ENCODE data around the gene NEURL4.
"Not testable (repeated sequence)": the region's sequence is repeated elsewhere in the genome, so short reads cannot be mapped to it uniquely, and the experiment has no call there.

The NEURL4 gene

GRCh38 chr17:7328840-7329373, at the start of gene NEURL4:
NEURL4 (minus strand) TSS chr17:7329335; CDS start chr17:7329312, 23 bp downstream.
- no peak for DNase-seq

DNA sequence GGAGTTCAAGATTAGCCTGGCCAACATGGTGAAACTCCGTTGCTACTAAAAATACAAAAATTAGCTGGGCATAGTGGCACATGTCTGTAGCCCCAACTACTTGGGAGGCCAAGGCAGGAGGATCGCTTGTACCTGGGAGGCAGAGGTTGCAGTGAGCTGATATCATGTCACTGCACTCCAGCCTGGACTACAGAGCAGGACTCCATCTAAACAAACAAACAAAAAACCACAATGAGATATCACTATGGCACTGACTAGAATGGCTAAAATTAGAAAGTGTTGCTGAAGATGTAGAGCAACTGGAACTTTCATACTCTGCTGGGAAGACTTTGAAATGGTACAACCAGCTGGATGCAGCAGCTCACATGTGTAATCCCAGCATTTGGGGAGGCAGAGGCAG, 45.2 kb upstream of the NEURL4 start:
- no peak for DNase-seq

DNA sequence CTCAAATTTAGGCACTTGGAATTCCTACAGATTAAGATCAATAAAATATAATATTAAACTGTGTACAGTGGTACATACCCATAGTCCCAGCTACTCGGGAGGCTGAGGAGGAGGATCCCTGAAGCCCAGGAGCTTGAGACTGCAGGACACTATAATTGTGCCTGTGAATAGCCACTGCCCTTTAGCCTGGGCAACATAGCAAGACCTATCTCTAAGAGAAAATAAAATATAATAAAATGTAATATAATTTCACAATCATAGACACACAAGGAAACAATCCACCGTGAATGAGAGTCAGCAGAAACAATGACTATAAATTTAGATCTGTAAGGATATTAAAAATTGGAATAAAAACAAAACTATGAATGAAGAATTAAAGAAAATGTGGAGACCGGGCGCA, 41.7 kb upstream of the NEURL4 start:
- DNase-seq = no peak

GRCh38 chr17:7369825-7370224, 40.7 kb upstream of the NEURL4 start:
- DNase-seq = no peak

DNA sequence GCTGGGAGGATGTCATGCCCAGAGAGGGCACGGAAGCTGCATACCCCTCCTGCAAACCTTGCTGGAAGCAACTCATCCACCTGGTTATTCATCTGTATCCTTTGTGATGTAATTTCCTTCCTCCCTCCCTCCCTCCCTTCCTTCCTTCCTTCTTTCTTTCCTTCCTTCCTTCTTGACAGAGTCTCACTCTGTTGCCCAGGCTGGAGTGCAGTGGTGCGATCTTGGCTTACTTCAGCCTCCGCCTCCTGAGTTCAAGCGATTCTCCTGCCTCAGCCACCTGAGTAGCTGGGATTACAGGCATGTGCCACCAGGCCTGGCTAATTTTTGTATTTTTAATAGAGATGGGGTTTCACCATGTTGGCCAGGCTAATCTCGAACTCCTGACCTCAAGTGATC, 39.5 kb upstream of the NEURL4 start:
- DNase-seq = not testable (repeated sequence)

- DNase-seq = no peak
Observed at GRCh38 chr17:7367918-7368598, 38.9 kb upstream of the NEURL4 start.

GRCh38 chr17:7367083-7367482, 37.9 kb upstream of the NEURL4 start:
- DNase-seq = no peak

- not testable (repeated sequence) for DNase-seq
Observed at GRCh38 chr17:7365963-7366362, 36.8 kb upstream of the NEURL4 start.

DNA sequence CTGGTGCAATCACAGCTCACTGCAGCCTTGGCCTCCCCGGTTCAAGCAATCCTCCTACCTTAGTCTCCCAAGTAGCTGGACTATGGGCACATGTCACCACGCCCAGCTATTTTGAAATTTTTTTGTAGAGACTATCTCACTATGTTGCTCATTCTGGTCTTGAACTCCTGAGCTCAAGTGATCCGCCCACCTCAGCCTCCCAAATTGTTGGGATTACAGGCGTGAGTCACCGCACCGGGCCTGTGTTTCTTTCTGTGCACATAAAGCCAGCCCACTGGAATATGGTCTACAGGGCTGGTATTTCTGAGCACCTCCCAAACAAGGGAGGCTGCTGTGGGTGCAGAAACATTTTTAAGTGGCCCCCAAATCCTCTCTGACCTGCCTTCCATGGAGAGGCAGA, 34.2 kb upstream of the NEURL4 start:
- DNase-seq = no peak

DNA sequence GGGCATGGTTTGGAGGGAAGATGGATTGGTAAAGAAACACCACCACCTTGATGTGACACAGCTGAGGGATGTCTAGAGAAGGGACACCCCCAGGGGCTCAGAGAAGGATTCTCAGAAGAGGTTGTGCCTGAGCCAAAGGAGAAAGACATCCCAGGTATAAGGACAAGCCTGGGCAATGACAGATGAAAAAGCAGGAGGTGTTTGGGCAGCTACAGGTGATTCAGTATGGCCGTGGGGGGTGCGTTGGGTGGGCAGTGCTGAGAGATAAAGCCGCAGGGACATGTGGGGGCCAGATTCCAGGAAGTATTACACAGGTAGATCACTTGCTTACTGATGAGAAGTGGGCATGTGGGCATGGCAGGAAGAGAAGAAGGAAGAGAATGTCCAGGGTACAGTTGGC, 32.8 kb upstream of the NEURL4 start:
- DNase-seq = no peak

DNA sequence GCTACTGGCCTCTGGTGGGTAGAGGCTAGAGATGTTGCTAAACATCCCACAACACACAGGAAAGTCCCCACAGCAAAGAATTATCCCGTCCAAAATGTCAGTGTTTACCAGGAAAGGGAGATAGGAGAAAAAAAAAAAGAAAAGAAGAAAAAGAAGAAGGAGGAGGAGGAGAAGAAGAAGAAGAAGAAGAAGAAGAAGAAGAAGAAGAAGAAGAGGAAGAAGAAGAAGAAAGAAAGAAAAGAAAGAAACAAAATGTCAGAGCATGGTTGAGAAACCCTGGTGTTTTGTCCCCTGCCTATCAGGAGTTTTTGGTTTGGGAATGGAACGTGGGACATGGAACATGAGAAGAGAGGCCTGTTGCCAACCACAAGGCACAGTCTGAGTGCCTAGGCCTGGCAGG, 28.2 kb upstream of the NEURL4 start:
- no peak for DNase-seq

DNA sequence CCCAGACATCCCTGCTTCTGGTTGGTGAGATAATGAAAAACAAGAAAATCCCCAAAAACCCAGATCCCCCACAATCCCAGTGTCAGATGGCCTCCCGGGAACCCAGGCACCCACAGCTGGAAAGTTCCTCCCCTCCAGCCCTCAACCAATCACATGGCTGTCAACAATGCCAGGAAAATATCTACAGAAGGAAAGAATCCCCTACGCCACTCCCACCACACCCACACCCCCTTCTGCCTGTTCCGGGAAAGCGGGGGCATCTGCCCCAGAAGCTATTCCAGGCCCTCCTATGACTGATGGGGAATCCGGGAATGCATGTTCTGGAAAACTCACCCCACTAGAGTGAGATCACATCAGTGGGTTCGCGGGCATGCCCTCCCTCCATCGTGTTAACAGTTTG, 27.6 kb upstream of the NEURL4 start:
- DNase-seq = no peak

GRCh38 chr17:7356072-7356549, 27.0 kb upstream of the NEURL4 start:
- peak; percentile 11 for DNase-seq

DNA sequence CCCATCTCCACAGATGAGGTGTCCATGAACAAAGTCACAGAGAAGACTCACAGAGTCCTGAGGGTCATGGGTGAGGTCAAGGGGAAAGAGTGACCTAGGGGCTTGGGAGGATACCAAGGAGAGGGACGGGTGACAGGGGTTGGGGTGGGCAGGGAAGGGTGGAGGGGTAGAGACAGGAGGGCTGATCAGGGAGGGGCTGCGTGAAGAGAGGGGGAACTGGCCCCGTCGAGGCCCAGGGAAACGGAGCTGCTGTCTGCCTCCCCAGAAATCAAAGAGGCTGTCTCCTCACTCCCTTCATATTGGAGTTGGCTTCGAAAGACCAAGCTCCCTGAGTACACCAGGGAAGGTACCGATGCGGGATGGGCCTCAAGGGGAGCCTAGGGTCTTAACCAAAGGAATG, 26.4 kb upstream of the NEURL4 start:
- no peak for DNase-seq

DNA sequence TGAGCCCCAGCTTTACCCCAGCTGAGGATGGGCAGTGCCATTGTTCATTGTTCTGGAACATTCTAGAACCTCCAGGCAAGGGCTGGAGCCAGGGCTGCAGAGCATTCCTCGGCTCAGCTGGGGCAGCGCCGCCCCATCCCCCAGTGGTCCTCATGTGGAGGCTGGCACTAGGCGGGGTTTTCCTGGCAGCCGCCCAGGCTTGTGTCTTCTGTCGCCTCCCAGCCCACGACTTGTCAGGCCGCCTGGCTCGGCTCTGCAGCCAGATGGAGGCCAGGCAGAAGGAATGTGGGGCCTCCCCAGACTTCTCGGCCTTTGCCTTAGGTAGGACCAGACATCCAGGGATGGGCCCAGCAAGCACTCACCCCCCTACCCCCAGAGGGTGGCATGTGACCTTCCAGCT, 25.9 kb upstream of the NEURL4 start, which contains the start of gene TMEM95:
TSS of gene TMEM95 (plus strand) at position 104 of the 400 bp plus-strand sequence. CDS start at position 153, 49 bp downstream.
- DNase-seq = no peak

- DNase-seq = peak; percentile 41
Observed at GRCh38 chr17:7354262-7354843, 25.2 kb upstream of the NEURL4 start.

DNA sequence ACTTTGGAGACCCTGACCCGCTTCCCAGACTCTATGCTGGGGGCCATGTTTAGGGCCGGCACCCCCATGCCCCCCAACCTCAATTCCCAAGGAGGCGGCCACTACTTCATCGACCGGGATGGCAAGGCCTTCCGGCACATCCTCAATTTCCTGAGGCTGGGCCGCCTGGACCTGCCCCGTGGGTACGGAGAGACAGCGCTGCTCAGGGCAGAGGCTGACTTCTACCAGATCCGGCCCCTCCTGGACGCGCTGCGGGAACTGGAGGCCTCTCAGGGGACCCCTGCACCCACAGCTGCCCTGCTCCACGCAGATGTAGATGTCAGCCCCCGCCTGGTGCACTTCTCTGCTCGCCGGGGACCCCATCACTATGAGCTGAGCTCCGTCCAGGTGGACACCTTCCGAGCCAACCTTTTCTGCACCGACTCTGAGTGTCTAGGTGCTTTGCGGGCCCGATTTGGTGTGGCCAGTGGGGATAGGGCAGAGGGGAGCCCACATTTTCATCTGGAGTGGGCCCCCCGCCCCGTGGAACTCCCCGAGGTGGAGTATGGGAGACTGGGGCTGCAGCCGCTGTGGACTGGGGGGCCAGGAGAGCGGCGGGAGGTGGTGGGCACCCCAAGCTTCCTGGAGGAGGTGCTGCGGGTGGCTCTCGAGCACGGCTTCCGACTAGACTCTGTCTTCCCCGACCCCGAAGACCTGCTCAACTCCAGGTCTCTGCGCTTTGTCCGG, 23.9 kb upstream of the NEURL4 start:
- no peak for DNase-seq

GRCh38 chr17:7352503-7352889, 23.4 kb upstream of the NEURL4 start:
- DNase-seq = no peak

DNA sequence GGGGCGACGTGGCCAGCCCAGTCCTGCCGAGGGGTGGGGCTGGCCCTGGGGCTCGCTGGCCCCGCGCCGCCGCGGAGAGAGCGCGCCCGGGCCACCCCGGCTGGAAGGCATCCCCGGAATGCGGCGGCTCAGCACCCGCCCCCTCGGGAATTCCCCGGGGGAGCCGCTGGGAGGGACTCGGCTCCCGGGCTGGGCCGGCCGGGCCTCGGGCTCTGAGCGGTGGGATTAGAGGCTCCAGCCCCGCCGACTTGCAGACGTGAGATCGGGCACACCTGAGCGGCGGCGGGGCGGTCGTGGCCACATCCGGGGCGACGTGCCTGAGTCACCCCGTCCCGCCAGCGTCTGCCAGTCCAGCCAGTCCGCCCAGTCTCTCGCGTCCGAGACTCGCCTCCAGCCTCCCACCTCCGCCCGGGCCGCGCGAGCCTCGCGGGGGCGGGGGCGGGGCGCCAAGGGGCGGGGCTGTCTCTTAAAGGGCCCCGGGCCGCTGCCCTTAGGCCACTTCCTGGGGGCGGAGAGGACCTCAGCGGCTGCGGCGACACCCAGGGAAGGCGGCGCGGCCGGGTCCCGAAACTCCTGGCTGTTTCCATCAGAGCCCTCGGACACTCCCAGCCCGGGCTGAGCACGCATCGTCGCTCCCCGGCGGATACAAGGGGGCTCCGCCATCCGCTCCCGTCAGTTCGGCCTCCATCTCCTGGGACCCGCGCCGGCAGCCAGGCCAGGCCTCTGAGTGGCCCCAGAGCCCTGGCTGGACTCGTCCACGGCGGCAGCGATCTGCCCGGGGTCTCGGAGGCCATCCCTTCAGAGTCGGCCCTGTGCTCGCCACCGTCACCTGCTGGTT, 22.7 kb upstream of the NEURL4 start, which contains the start of gene KCTD11:
TSS of gene KCTD11 (plus strand) at position 498 of the 838 bp plus-strand sequence.
- DNase-seq = peak; percentile 99

DNA sequence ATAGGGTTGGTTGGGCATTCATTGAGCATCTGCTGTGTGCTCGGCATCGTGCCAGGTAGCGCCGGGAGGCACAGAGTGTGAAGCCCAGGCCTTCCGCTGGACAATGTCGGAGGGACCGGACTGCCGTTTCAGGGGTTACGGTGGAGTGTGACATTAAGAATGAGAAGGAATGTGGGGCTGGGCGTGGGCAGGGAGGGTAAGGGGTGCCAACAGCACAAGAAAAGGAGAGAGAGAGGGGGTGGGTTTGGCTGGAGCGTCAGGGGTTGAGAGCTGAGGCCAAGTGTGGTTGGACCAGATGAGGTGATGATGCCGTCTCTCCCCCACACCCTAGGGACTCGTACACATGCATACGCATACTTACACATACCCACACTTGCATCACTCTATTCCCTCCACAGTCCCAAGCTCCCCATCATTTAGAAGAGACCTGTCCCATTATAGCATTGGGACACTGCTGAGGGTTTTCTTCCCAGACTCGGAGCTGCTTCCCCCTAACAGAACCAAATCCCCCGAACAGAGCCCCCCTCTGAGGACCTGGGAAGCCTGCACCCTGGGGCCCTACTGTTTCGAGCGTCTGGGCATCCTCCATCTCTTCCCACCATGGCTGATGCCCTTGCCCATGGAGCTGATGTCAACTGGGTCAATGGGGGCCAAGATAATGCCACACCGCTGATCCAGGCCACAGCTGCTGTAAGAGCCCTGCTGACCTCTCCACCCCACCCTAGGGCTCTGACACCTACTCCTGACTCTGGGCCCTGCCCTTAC, 19.5 kb upstream of the NEURL4 start:
- no peak for DNase-seq

DNA sequence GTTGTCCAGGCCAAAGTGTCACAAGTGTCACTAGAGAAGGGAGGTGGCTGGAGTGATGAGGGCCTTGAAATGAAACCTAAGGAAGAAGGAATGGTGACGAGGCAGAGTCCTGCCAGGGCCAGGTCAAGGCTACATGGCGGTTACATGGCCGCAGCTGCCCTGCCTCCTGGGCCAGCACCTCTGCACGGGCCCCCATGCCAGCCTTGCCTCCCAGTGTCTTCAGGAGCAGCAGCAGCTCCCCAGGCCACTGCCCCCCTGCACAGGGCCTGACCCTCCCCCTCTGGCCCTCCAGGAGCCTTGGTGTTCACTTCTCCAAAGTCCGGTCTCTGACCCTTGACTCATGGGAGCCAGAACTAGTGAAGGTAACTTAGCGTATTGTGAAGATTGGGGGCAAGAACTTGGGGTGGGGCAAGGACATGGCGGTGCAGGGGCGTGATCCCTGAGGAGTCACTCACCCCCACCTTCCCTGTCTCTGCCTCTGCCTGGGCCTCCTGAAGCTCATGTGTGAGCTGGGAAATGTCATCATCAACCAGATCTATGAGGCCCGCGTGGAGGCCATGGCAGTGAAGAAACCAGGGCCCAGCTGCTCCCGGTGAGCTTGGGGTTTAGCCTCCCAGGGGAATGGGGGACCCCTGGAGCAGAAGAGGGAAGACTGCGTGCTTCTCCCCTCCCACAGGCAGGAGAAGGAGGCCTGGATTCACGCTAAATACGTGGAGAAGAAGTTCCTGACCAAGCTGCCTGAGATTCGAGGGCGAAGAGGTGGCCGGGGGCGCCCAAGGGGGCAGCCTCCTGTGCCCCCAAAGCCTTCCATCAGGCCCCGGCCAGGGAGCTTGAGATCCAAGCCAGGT, 18.7 kb upstream of the NEURL4 start:
- DNase-seq = no peak

Data from T1000 (cell line).